Loucy (cell line): ENCODE measurements around the gene BRSK2.

Source experiments
- H2AFZ ChIP-seq: fragments of 200-600 bp; sonication (generic); 2 replicates; pipeline ENCODE4 v1.6.0; 2016; ENCODE audit warnings: antibody characterized with exemption, mild to moderate bottlenecking, low read length, moderate library complexity
- H3F3A ChIP-seq: fragments of 200-600 bp; 2 replicates; pipeline ENCODE4 v1.6.0; 2016; ENCODE audit warnings: antibody characterized with exemption, low read depth, mild to moderate bottlenecking
- H3K27me3 ChIP-seq: fragments of 200-600 bp; sonication (generic); 2 replicates; pipeline ENCODE4 v1.6.1; 2014; ENCODE audit warnings: low read length, mild to moderate bottlenecking; ENCODE audit not compliant: insufficient read depth, poor library complexity, severe bottlenecking
- H3K36me3 ChIP-seq: fragments of 200-600 bp; sonication (generic); 2 replicates; pipeline ENCODE4 v1.6.1; 2016; ENCODE audit warnings: low read length; ENCODE audit not compliant: insufficient read depth
- H3K4me1 ChIP-seq: fragments of 200-600 bp; sonication (generic); 2 replicates; pipeline ENCODE4 v1.5.1; 2014; ENCODE audit warnings: low read length, mild to moderate bottlenecking; ENCODE audit not compliant: insufficient read depth, poor library complexity, severe bottlenecking
- H3K4me2 ChIP-seq: fragments of 200-600 bp; sonication (generic); 2 replicates; pipeline ENCODE4 v1.6.0; 2014; ENCODE audit warnings: antibody characterized with exemption, low read length, low read depth, mild to moderate bottlenecking; ENCODE audit not compliant: poor library complexity, severe bottlenecking
- H3K4me3 ChIP-seq: fragments of 200-600 bp; sonication (generic); 2 replicates; pipeline ENCODE4 v1.5.1; 2014; ENCODE audit warnings: low read length, mild to moderate bottlenecking, mixed read lengths; ENCODE audit not compliant: poor library complexity, severe bottlenecking
- H3K79me2 ChIP-seq: fragments of 200-600 bp; sonication (generic); 2 replicates; pipeline ENCODE4 v1.6.1; 2014; ENCODE audit warnings: low read length; ENCODE audit not compliant: insufficient read depth
- H3K9ac ChIP-seq: fragments of 200-600 bp; sonication (generic); 2 replicates; pipeline ENCODE4 v1.6.0; 2014; ENCODE audit warnings: mild to moderate bottlenecking, low read depth, low read length, moderate library complexity; ENCODE audit not compliant: poor library complexity, severe bottlenecking
- H3K9me2 ChIP-seq: fragments of 200-600 bp; sonication (generic); replicated peaks from 2 replicates; pipeline ENCODE4 v1.6.1; 2016; ENCODE audit warnings: low read depth, low read length, mixed read lengths
- H3K9me3 ChIP-seq: fragments of 200-600 bp; sonication (generic); 2 replicates; pipeline ENCODE4 v1.6.1; 2014; ENCODE audit warnings: mild to moderate bottlenecking, antibody characterized with exemption, low read length, low read depth; ENCODE audit not compliant: insufficient read depth
- H4K20me1 ChIP-seq: fragments of 200-600 bp; sonication (generic); 2 replicates; pipeline ENCODE4 v1.6.0; 2014; ENCODE audit warnings: antibody characterized with exemption, low read length, mild to moderate bottlenecking; ENCODE audit not compliant: insufficient read depth, poor library complexity, severe bottlenecking
- CTCF ChIP-seq: fragments of 200-600 bp; sonication (generic); conservative IDR thresholded peaks from 2 replicates; pipeline ENCODE4 v1.5.1; 2014; ENCODE audit warnings: mild to moderate bottlenecking, antibody characterized with exemption, low read length
- EZH2phosphoT487 ChIP-seq: fragments of 200-600 bp; IDR thresholded peaks from 2 replicates; pipeline ENCODE4 v1.6.1; 2018; ENCODE audit warnings: antibody characterized with exemption, mild to moderate bottlenecking, moderate library complexity, borderline replicate concordance

BRSK2 gene

GRCh38 chr11:1453611-1454034, 63.9 kb downstream of the BRSK2 start:
- Histone ChIP-seq H3K27me3 (no peaks in the 10 kb centered on the region), H3K9me3 (no peaks in the 10 kb centered on the region), H3K79me2 (no peaks in the 10 kb centered on the region), H3K9me2 (no peaks in the 10 kb centered on the region), H3K4me3 (no peak overlapping the region), H3F3A (no peaks in the 10 kb centered on the region), H3K36me3 (no peaks in the 10 kb centered on the region), H2AFZ (no peak overlapping the region), H3K9ac (no peak overlapping the region), H3K4me2 (no peak overlapping the region), H3K4me1 (no peaks in the 10 kb centered on the region), H4K20me1 (no peaks in the 10 kb centered on the region)
- no peak for TF ChIP-seq EZH2phosphoT487
- peak; percentile 56 for TF ChIP-seq CTCF

- no peaks in the 10 kb centered on the region for H3K36me3 ChIP-seq
Observed at GRCh38 chr11:1454576-1454975, 64.8 kb downstream of the BRSK2 start.

GRCh38 chr11:1455032-1455762, 65.5 kb downstream of the BRSK2 start:
- Histone ChIP-seq H3K9me3 (no peaks in the 10 kb centered on the region), H3K36me3 (no peaks in the 10 kb centered on the region), H3K27me3 (no peaks in the 10 kb centered on the region), H3K4me1 (no peaks in the 10 kb centered on the region), H4K20me1 (no peaks in the 10 kb centered on the region), H3K4me2 (no peak overlapping the region), H3F3A (no peaks in the 10 kb centered on the region), H3K4me3 (no peak overlapping the region), H3K79me2 (no peaks in the 10 kb centered on the region), H3K9me2 (no peaks in the 10 kb centered on the region), H2AFZ (no peak overlapping the region), H3K9ac (no peak overlapping the region)
- TF ChIP-seq CTCF (no peak), EZH2phosphoT487 (no peak)

More at GRCh38 chr11:1454576-1454975, 64.8 kb downstream of the BRSK2 start:
- H3K4me2 ChIP-seq = no peak overlapping the region
- H3K4me1 ChIP-seq = no peaks in the 10 kb centered on the region
- no peak overlapping the region for H3K9ac ChIP-seq
- no peaks in the 10 kb centered on the region for H3K9me2 ChIP-seq
- no peak overlapping the region for H2AFZ ChIP-seq
- H3K4me3 ChIP-seq = no peak overlapping the region
- no peaks in the 10 kb centered on the region for H4K20me1 ChIP-seq
- no peaks in the 10 kb centered on the region for H3K79me2 ChIP-seq
- no peaks in the 10 kb centered on the region for H3K9me3 ChIP-seq
- TF ChIP-seq EZH2phosphoT487 (no peak), CTCF (no peak)
- no peaks in the 10 kb centered on the region for H3F3A ChIP-seq
- no peaks in the 10 kb centered on the region for H3K27me3 ChIP-seq
